ENCODE measurements around the gene PLAC8L1. TPM values are rescaled to one million over a fixed set of nuclear protein-coding genes. Genes with fewer than 3 reads are reported as not detected.
"Not testable (repeated sequence)": the region's sequence is repeated elsewhere in the genome, so short reads cannot be mapped to it uniquely, and the experiment has no call there.

Gene PLAC8L1
- 0.20 TPM in 1 of 2 replicates, not detected in the other for total RNA-seq

DNA sequence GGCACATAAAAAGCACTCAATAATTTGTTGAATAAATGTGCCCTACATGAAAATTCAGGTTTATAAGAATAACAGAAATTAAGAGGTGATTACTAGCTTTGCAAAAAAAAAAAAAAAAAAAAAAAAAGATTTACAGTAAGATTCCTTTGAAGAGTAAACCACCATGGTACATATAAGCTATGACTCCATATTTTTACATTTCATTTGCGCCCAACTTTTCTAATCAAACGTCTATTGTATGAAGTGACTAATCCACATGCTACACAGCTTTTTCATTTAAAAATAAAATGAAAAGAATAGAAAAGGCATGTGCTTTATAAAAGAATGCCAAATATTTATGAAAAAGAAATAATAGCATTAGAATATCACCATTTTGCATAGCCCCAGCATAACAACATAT lies at the start of gene PLAC8L1:
Gene PLAC8L1, minus strand, starts transcription at position 101 of the 400 bp plus-strand sequence. CDS start 1,266 bp downstream, outside the sequence.
- no peak for DNase-seq (ENCODE audit: low read depth in 2 of 2)

DNA sequence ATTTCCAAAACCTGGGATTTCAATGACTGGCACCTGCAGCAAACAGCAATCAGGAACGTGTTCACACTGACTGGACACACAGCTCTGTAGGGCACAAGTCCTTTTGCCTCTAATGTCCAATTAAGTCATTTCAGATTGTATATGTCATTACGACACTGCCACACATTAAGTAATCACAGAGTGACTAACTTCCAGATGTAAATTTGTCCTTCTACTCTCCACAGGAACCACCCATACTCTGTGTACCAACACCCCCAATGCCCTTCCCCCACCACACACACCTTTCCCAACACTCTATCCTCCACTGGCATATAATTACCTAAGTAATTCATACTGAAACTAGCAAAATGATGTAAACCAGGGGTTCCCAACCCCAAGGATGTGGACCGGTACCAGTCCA lies 46.6 kb upstream of the PLAC8L1 start:
- DNase-seq (ENCODE audit: low read depth in 2 of 2) = no peak

- DNase-seq (ENCODE audit: low read depth in 2 of 2) = peak in 1 of 2 donors; percentile 26
These were observed 32.6 kb upstream of the PLAC8L1 start for GRCh38 chr5:146137967-146138403.

DNA sequence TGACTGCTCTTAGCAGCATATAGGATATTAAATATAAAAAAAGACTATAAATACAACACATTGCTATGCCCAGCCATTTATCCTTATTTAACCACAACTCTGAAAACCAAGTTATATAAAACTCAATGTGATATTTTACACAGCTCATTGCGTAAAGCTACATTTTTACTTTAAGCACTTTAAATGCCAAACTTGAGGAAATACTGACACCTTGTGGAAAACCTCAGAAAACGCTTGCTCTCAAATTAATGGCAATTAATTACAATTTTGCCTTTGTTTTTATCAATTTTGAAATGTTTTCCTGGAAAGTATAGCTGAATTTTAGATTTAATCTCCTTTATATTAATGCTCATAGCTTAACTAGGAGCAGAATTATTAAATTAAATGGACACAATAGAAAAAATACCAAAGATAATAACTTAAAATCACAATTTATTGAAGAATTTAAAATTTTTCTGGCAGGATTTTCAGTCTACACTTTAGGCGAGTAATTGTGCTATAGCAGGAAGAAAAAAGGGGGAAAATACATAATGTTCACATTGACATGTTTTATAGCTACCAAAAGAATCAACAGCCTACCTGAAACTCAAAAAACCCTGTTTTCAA lies 25.2 kb upstream of the PLAC8L1 start:
- peak; percentile 45 to 57 for DNase-seq (ENCODE audit: low read depth in 2 of 2)

GRCh38 chr5:146126068-146126467 lies 20.7 kb upstream of the PLAC8L1 start:
- DNase-seq (ENCODE audit: low read depth in 2 of 2) = no peak

DNA sequence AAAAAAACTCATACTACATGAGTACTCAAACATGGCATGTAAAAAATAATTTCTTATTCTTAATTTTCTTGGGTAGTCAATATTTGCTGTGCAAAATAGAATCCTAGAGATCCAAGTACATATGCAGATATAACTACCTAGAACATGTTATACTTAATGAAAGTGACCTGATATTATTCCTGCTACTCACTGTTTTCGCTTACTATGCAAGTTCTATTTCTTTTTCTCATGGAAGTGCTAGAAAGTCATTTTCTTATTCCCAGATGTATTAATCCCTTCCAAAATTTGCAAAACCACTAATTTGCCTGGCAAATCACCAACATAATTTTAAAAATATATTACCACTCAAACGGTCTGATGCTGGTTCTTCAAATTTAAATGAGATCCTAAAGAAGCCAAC lies 19.2 kb upstream of the PLAC8L1 start:
- no peak for DNase-seq (ENCODE audit: low read depth in 2 of 2)

DNA sequence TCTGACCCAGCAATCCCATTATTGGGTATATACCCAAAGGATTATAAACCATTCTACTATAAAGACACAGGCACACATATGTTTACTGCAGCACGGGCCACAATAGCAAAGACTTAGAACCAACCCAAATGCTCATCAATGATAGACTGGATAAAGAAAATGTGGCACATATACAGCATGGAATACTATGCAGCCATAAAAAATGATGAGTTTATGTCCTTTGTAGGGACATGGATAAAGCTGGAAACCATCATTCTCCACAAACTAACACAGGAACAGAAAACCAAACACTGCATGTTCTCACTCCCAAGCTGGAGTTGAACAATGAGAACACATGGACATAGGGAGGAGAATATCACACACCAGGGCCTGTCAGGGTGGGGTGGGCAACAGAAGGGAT lies 16.1 kb upstream of the PLAC8L1 start:
- not testable (repeated sequence) for DNase-seq (ENCODE audit: low read depth in 2 of 2)

- DNase-seq (ENCODE audit: low read depth in 2 of 2) = no peak
These were observed 12.9 kb upstream of the PLAC8L1 start for GRCh38 chr5:146118322-146118721.

DNA sequence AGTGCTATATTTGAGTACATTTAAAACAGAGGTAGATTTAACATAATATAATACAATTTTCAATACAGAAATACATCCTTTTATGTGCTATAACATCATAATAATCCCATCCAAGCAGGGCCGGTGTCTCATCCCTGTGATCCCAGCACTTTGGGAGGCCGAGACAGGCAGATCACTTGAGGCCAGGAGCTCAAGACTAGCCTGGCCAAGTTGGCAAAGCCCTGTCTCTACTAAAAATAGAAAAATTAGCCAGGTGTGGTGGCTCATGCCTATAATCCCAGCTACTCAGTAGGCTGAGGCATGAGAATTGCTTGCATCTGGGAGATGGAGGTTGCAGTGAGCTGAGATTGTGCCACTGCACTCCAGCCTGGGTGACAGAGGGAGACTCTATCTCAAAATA lies 11.8 kb upstream of the PLAC8L1 start:
- DNase-seq (ENCODE audit: low read depth in 2 of 2) = not testable (repeated sequence)

DNA sequence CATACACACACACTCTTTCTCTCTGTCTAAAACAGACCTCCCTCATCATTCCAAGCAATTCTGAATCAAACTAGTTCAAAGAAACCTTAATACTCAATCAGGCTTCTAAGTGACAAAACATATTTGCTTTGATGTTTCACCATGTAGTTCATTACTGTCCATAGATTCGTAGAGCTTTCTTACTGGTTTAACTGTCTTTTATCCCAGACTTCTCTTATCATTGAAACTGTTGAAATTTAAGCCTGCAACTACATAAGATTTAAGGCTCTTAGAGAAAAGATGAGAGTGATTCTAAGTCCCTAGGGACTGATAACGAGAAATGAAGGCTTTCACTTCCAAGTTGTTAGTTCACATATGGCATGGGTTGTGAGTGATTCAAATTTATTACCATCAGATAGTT lies 11.0 kb upstream of the PLAC8L1 start:
- no peak for DNase-seq (ENCODE audit: low read depth in 2 of 2)

- no peak for DNase-seq (ENCODE audit: low read depth in 2 of 2)
These were observed 7.1 kb upstream of the PLAC8L1 start for GRCh38 chr5:146112476-146112875.

DNA sequence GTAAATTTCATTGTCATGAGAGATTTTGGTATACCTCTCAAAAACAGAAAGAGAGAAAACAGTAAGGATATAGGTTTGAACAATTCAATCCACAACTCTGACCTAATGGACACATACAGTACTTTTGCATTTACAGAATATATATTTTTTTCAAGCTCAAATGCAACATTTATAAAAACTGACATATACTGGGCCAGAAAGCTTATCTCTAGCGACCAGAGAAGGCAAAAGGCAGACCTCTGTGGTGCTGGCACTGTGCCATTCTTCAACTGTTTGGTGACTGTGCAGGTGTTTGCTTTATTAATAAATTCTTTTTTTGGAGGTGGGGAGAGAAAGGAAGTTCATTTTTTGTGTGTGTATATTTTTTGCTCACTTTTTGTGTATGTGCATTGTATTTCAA lies 6.0 kb upstream of the PLAC8L1 start:
- peak; percentile 2 to 66 for DNase-seq (ENCODE audit: low read depth in 2 of 2)

DNA sequence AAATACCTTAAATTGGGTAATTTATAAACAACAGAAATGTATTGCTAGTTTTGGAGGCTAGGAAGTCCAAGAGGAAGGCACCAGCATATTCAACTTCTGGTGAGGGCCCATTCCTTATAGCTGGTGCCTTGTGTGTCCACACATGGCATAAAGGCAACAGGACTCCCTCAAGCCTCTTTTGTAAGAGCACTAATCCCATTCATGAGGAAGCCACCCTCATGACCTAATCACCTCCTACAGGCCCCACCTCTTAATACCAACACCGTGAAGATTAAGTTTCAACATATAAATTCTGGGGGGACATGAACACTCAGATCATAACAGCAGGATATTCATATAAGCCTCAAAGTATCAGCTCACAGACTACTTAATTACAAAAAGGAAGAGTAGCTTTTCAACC lies 4.0 kb upstream of the PLAC8L1 start:
- no peak for DNase-seq (ENCODE audit: low read depth in 2 of 2)

GRCh38 chr5:146108870-146109269 lies 3.5 kb upstream of the PLAC8L1 start:
- DNase-seq (ENCODE audit: low read depth in 2 of 2) = not testable (repeated sequence)

GRCh38 chr5:146107901-146108300 lies 2.5 kb upstream of the PLAC8L1 start:
- no peak for DNase-seq (ENCODE audit: low read depth in 2 of 2)

DNA sequence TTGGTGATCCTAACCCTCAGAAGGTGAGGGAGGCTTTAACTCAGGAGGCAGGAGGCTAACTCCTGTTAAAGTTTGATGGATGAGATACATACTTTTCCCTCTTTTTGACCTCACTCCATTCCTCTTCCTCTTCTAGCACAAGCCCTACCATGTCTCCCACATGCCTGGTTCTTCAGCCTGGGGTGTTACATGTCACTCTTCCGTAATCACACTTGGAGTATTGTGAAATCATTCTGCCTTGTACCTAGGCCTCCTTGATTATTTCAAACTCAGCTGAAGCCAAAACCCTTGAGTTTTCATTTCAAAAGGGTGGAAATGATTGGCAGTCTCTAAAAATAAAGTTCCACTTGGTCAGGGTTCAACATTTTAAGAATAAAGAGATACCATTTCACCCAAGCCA lies 1.8 kb downstream of the PLAC8L1 start:
- no peak for DNase-seq (ENCODE audit: low read depth in 2 of 2)

- DNase-seq (ENCODE audit: low read depth in 2 of 2) = no peak
These were observed 3.7 kb downstream of the PLAC8L1 start for GRCh38 chr5:146101646-146102045.

- no peak for DNase-seq (ENCODE audit: low read depth in 2 of 2)
These were observed 7.3 kb downstream of the PLAC8L1 start for GRCh38 chr5:146098047-146098446.

- DNase-seq (ENCODE audit: low read depth in 2 of 2) = no peak
These were observed 13.5 kb downstream of the PLAC8L1 start for GRCh38 chr5:146091881-146092280.

GRCh38 chr5:146089287-146089686 lies 16.1 kb downstream of the PLAC8L1 start:
- DNase-seq (ENCODE audit: low read depth in 2 of 2) = no peak

DNA sequence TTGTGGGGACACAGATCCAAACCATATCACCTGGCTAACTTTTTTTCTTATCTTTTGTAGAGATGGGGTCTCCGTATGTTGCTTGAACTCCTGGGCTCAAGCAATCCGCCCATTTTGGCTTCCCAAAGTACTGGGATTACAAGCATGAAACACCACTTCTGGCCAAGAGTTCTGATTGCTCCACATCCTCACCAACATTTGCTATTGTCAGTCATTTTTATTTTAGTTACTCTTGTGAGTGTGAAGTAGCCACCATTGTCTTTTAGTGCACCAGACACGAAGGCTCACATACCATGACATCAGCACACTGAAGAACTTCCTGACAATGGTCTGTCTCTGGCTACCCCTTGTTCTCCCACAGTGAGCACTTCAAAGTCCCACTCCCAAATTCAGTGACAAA lies 17.3 kb downstream of the PLAC8L1 start:
- no peak for DNase-seq (ENCODE audit: low read depth in 2 of 2)

DNA sequence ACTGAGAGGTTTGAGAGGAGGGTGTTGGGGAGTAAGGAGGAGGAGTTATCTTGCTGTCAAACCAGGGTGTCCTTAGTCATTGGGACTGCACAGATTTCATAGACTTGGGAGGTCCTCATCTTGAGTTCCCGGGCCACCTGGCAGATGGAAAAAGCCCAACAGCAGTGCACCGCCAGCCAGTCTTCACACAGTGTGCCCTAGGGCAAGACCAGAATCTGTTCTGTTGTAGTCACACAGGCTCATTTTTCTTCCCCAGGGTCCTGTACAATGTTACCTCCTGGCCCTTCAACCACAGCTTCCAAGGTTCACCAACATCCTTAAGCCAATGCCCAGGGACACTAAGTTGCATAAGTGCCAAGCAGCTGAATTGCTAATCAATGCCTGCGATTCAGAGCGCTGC lies 21.0 kb downstream of the PLAC8L1 start:
- no peak for DNase-seq (ENCODE audit: low read depth in 2 of 2)

DNA sequence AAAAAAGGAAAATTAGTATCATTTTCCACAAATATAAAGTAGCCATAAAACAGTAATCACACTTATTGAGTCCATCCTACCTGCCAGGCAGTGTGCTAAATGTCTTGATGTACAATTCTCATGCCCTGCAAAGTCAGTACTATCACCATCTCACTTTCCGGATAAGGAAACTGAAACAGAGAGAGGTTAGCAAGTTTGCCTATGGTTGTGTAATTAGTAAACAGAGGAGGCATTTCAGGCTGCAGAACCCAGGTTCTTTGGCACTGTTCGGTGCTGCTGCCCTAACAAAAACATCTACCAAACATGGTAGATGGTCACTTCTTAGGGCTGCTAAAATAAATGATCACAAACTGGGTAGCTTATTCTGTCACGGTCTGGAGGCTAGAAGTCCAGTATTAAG lies 22.6 kb downstream of the PLAC8L1 start:
- no peak for DNase-seq (ENCODE audit: low read depth in 2 of 2)

GRCh38 chr5:146081556-146081955 lies 23.8 kb downstream of the PLAC8L1 start:
- no peak for DNase-seq (ENCODE audit: low read depth in 2 of 2)
